Heart left ventricle (tissue), 13 donors: ENCODE data around the gene ZNF534.

Experiments
- POLR2A ChIP-seq, 2 donors: fragments of 450-650 bp; IDR thresholded peaks; one replicate each; pipeline ENCODE4 v1.6.1; 2017; ENCODE audit warnings: antibody characterized with exemption in 2 of 2, mild to moderate bottlenecking in 2 of 2, moderate library complexity in 2 of 2
- TF ChIP-seq, protein P1 (sequence below), 12 donors: fragments of 200-600 bp; sonication (generic) in 4 of 12; IDR thresholded peaks; one replicate each; pipeline versions ENCODE4 v1.5.0 to v1.8.0; 2018 to 2022; ENCODE audit warnings: antibody characterized with exemption in 12 of 12, mild to moderate bottlenecking in 5 of 12
- donor health status: ischemic (EF 13 %, LVEDD 7.1; RV severe dilation, severe dysfunction).
- donor health status: DM: no; HTN: yes; CAD: no.
- donor health status: DM: no; HTN: no; CAD: no.
- donor health status: ischemic (EF 25% LVEDD 6.9; RV normal size, moderate dysfunction).
- donor health status: ischemic (EF 25% LVEDD 5.7; RV mildly dilated, moderate dysfunction).
- donor health status: ischemic (EF 35%, LVEDD 5.7; RV mildly dilated, moderate dysfunction).
- donor health status: nonischemic (EF 11% LVEDD 7.7; RV severe dilation, severe dysfunction).
- donor health status: DM: yes; HTN: yes; CAD: no.
- donor health status: PGD.
- donor health status: ischemic (EF 29% LVEDD 5.4; RV normal size, mild dysfunction).
- donor health status: nonischemic (EF 23%, LVEDD 6.1; RV moderate dilation, normal function).

DNA sequence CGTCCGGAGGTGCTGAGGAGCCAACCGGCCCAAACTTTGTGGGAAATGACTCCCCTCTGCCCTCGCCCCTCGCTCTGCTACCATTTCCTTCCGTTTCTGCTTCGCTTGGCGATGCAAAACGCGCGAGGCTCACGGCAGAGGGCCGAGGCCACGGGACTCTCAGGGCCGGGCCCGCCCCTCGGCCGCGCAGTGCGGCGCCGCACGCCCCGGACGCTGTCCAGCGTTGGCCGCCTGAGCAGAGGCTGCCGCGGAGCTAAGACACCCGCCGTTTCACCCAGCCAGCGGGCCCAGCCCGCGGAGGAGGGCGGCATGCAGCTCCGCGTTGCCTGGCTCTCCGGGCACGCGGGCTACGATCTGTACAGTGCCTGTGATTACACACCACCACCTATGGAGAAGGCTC lies 22.3 kb downstream of the ZNF534 start:
- TF ChIP-seq, protein P1, sequence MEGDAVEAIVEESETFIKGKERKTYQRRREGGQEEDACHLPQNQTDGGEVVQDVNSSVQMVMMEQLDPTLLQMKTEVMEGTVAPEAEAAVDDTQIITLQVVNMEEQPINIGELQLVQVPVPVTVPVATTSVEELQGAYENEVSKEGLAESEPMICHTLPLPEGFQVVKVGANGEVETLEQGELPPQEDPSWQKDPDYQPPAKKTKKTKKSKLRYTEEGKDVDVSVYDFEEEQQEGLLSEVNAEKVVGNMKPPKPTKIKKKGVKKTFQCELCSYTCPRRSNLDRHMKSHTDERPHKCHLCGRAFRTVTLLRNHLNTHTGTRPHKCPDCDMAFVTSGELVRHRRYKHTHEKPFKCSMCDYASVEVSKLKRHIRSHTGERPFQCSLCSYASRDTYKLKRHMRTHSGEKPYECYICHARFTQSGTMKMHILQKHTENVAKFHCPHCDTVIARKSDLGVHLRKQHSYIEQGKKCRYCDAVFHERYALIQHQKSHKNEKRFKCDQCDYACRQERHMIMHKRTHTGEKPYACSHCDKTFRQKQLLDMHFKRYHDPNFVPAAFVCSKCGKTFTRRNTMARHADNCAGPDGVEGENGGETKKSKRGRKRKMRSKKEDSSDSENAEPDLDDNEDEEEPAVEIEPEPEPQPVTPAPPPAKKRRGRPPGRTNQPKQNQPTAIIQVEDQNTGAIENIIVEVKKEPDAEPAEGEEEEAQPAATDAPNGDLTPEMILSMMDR (IDR thresholded peaks at IDR 0.05) = no peak
- no peak for TF ChIP-seq POLR2A (IDR thresholded peaks at IDR 0.05)
